Hepatocyte (in vitro differentiated cells): ENCODE results near the gene UBE4A. TPM values are rescaled to one million over a fixed set of nuclear protein-coding genes. Genes with fewer than 3 reads are reported as not detected.

Experiments used
- DNase-seq: peaks from one replicate; pipeline ENCODE4 v3.0.0-alpha.2; 2016; ENCODE audit warnings: low spot score
- H2AFZ ChIP-seq: fragments of 200-600 bp; sonication (generic); 2 replicates; pipeline ENCODE4 v1.6.0; 2016; ENCODE audit warnings: antibody characterized with exemption, mild to moderate bottlenecking
- H3K27ac ChIP-seq: fragments of 200-600 bp; sonication (generic); 2 replicates; pipeline ENCODE4 v1.5.1; 2016; ENCODE audit warnings: mild to moderate bottlenecking
- H3K27me3 ChIP-seq: fragments of 200-600 bp; sonication (generic); 2 replicates; pipeline ENCODE4 v1.6.1; 2016
- H3K36me3 ChIP-seq: fragments of 200-600 bp; sonication (generic); replicated peaks from 2 replicates; pipeline ENCODE4 v1.5.1; 2016; ENCODE audit warnings: low read depth; ENCODE audit not compliant: insufficient read depth
- H3K4me1 ChIP-seq: fragments of 200-600 bp; sonication (generic); 2 replicates; pipeline ENCODE4 v1.5.1; 2016; ENCODE audit warnings: mild to moderate bottlenecking, moderate library complexity; ENCODE audit not compliant: insufficient read depth
- H3K4me2 ChIP-seq: fragments of 200-600 bp; sonication (generic); 2 replicates; pipeline ENCODE4 v1.6.0; 2016
- H3K4me3 ChIP-seq: fragments of 200-600 bp; sonication (generic); 2 replicates; pipeline ENCODE4 v1.5.1; 2016; ENCODE audit warnings: mild to moderate bottlenecking
- H3K79me2 ChIP-seq: fragments of 200-600 bp; sonication (generic); 2 replicates; pipeline ENCODE4 v1.6.0; 2017; ENCODE audit warnings: mild to moderate bottlenecking
- H3K9me2 ChIP-seq: fragments of 200-600 bp; sonication (generic); replicated peaks from 2 replicates; pipeline ENCODE4 v1.6.0; 2017; ENCODE audit warnings: mild to moderate bottlenecking; ENCODE audit not compliant: insufficient read depth
- H3K9me3 ChIP-seq: fragments of 200-600 bp; sonication (generic); 2 replicates; pipeline ENCODE4 v1.5.1; 2016; ENCODE audit warnings: low read depth, mild to moderate bottlenecking
- H4K20me1 ChIP-seq: fragments of 200-600 bp; sonication (generic); 2 replicates; pipeline ENCODE4 v1.6.0; 2016; ENCODE audit warnings: mild to moderate bottlenecking; ENCODE audit not compliant: insufficient read depth, poor library complexity, severe bottlenecking
- CTCF ChIP-seq: fragments of 200-600 bp; sonication (generic); IDR thresholded peaks from 2 replicates; pipeline ENCODE4 v1.5.1; 2016; ENCODE audit warnings: antibody characterized with exemption, mild to moderate bottlenecking; ENCODE audit not compliant: poor library complexity
- EZH2 ChIP-seq: fragments of 200-600 bp; sonication (generic); IDR thresholded peaks from 2 replicates; pipeline ENCODE4 v1.6.1; 2016; ENCODE audit warnings: antibody characterized with exemption, mild to moderate bottlenecking, borderline replicate concordance
- EZH2phosphoT487 ChIP-seq: fragments of 200-600 bp; sonication (generic); IDR thresholded peaks from one replicate; pipeline ENCODE4 v1.6.1; 2018; ENCODE audit warnings: antibody characterized with exemption, mild to moderate bottlenecking, low read depth, moderate library complexity; ENCODE audit not compliant: unreplicated experiment, severe bottlenecking
- WGBS: methylation state at CpG from one replicate; pipeline ENCODE4 v1.1.6; 2016; ENCODE audit warnings: low lambda C conversion rate; ENCODE audit errors: missing lambda C conversion rate; 5-methylcytosine and 5-hydroxymethylcytosine counted together
- polyA plus RNA-seq: library from polyadenylated mRNA; unstranded; fragments of >200 nt; fragmentation: Nextera tagmentation; extraction: Ambion mirVana; gene quantifications from 2 replicates; pipeline ENCODE4 v1.2.1, GENCODE V29; 2016
- total RNA-seq: library from RNA; depleted of rRNA; stranded (reverse); fragments of >200 nt; gene quantifications from 2 replicates; pipeline ENCODE4 v1.2.3, GENCODE V29; 2014

Gene UBE4A
- total RNA-seq (57.5 and 61.5 TPM in 2 replicates), polyA plus RNA-seq (19.7 and 22.4 TPM in 2 replicates)

GRCh38 chr11:118359295-118359958, at the start of gene UBE4A:
TSS of gene UBE4A (plus strand) at chr11:118359600. CDS start at chr11:118365081, 5,481 bp downstream.
- Histone ChIP-seq H3K9me2 (no peaks in the 10 kb centered on the region), H3K9me3 (no peaks in the 10 kb centered on the region), H3K27me3 (no peaks in the 10 kb centered on the region), H3K27ac (peak within 1 kb of the TSS; percentile 91), H3K79me2 (peaks cover 46% of the 10 kb centered on the region), H2AFZ (peak within 1 kb of the TSS; percentile 80), H3K36me3 (no peaks in the 10 kb centered on the region), H3K4me3 (peak within 1 kb of the TSS; percentile 99), H3K4me1 (no peaks in the 10 kb centered on the region), H4K20me1 (no peaks in the 10 kb centered on the region), H3K4me2 (peak within 1 kb of the TSS; percentile 93)
- WGBS = 8% methylated on average over 33 of the region's 33 CpGs
- peak; percentile 95 for DNase-seq
- TF ChIP-seq EZH2phosphoT487 = no peak
- TF ChIP-seq EZH2 = no peak
- TF ChIP-seq CTCF = no peak

- 93% methylated on average over 3 of the region's 3 CpGs for WGBS
- TF ChIP-seq EZH2 = no peak
- no peak for TF ChIP-seq CTCF
- TF ChIP-seq EZH2phosphoT487 = no peak
- peaks cover 9% of the 10 kb centered on the region for H3K4me1 ChIP-seq
- H4K20me1 ChIP-seq = no peaks in the 10 kb centered on the region
- no peak overlapping the region for H3K4me2 ChIP-seq
- no peak for DNase-seq
- no peak overlapping the region for H3K27ac ChIP-seq
- no peaks in the 10 kb centered on the region for H3K36me3 ChIP-seq
- H3K9me3 ChIP-seq = no peaks in the 10 kb centered on the region
- no peaks in the 10 kb centered on the region for H3K27me3 ChIP-seq
- no peak overlapping the region for H2AFZ ChIP-seq
- H3K4me3 ChIP-seq = no peak overlapping the region
- no peaks in the 10 kb centered on the region for H3K9me2 ChIP-seq
- no peaks in the 10 kb centered on the region for H3K79me2 ChIP-seq
Observed at GRCh38 chr11:118310271-118310670, 49.1 kb upstream of the UBE4A start.

GRCh38 chr11:118310781-118311485, 48.5 kb upstream of the UBE4A start:
- no peak overlapping the region for H3K4me3 ChIP-seq
- no peaks in the 10 kb centered on the region for H3K27me3 ChIP-seq
- no peaks in the 10 kb centered on the region for H3K9me2 ChIP-seq
- TF ChIP-seq CTCF = no peak
- no peak for TF ChIP-seq EZH2
- TF ChIP-seq EZH2phosphoT487 = no peak
- H2AFZ ChIP-seq = no peak overlapping the region
- H4K20me1 ChIP-seq = no peaks in the 10 kb centered on the region
- peak; percentile 11 for DNase-seq
- H3K4me2 ChIP-seq = no peak overlapping the region
- H3K79me2 ChIP-seq = no peaks in the 10 kb centered on the region
- WGBS = 76% methylated on average over 3 of the region's 3 CpGs
- peaks cover 14% of the 10 kb centered on the region for H3K4me1 ChIP-seq
- H3K36me3 ChIP-seq = no peaks in the 10 kb centered on the region
- no peak overlapping the region for H3K27ac ChIP-seq
- H3K9me3 ChIP-seq = no peaks in the 10 kb centered on the region
